GM18951 (cell line): ENCODE results near the gene TUBA1C.
"Not testable (repeated sequence)": the region's sequence is repeated elsewhere in the genome, so short reads cannot be mapped to it uniquely, and the experiment has no call there.

ENCODE experiments used
- POLR2A ChIP-seq: IDR thresholded peaks from 4 replicates; pipeline ENCODE4 v1.6.1; 2011; ENCODE audit warnings: mild to moderate bottlenecking; ENCODE audit not compliant: insufficient read length, insufficient read depth; ENCODE audit errors: extremely low read depth
- in situ Hi-C: fragments of 300-500 bp; cut with MboI; formaldehyde crosslinking; loops from one replicate; pipeline ENCODE4 v1.12.0; 2022; ENCODE audit warnings: low sequenced_read_pairs, mixed read lengths, inconsistent platforms; ENCODE audit not compliant: unreplicated experiment

The TUBA1C gene

DNA sequence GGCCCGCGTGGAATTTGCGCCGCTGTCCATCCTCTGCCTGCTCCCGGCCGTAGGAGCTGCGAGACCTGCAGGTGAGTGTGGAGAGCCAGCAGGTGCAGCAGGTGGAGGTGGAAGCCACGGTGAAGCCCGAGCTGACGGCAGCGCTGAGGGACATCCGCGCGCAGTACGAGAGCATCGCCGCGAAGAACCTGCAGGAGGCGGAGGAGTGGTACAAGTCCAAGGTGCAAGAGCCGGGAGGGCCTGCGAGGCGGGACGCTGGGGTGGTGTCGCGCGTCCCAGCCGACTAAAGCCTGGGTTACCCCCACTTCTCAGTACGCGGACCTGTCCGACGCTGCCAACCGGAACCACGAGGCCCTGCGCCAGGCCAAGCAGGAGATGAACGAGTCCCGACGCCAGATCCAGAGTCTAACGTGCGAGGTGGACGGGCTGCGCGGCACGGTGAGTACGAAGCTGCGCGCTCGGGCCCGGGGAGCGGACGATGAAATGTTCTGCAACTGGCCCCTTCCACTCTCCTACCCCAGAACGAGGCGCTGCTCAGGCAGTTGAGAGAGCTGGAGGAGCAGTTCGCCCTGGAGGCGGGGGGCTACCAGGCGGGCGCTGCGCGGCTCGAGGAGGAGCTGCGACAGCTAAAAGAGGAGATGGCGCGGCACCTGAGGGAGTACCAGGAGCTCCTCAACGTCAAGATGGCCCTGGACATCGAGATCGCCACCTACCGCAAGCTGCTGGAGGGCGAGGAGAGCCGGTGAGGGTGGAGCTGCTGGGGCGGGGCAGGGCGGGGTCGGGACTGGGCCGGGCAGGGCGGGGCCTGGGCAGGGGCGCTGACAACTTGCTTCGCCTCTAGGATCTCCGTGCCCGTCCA is 32.2 kb downstream of the TUBA1C start:
- TF ChIP-seq POLR2A: no peak
- in situ Hi-C loops: no loop called here

DNA sequence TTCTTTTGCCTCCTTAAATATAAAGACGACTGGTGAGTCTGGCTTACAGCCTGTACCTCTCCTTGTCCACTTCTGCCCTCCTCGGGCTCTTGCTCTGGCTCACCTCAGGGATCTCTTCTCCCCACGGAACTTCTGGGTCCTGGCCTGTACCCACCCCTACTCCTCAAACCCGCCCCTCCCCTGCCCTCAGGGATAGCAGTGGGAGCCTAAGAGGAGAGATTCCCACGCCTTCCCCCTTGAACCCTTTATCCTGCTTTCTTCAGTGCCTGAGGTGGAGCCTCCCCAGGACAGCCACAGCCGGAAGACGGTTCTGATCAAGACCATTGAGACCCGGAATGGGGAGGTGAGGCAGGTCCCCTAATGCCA is 32.8 kb downstream of the TUBA1C start:
- in situ Hi-C loops: no loop called here
- no peak for TF ChIP-seq POLR2A

DNA sequence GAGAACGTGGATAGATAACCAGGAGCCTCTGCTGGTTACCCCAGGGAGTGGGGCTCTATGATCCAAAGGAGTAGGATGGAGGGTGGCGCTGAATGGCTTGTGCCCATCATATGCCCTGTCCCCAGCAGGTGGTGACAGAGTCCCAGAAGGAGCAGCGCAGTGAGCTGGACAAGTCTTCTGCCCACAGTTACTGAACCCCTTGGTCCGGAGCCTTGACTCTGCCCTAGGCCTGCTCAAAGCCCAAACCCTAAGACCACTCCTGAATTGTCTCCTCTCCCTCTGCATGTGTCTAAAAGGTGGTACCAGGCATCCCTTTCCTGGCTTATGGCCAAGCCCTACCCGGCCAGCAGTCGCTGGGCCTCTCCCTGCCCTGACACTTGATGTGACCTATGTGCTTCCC is 33.3 kb downstream of the TUBA1C start:
- in situ Hi-C loops: no loop called here

DNA sequence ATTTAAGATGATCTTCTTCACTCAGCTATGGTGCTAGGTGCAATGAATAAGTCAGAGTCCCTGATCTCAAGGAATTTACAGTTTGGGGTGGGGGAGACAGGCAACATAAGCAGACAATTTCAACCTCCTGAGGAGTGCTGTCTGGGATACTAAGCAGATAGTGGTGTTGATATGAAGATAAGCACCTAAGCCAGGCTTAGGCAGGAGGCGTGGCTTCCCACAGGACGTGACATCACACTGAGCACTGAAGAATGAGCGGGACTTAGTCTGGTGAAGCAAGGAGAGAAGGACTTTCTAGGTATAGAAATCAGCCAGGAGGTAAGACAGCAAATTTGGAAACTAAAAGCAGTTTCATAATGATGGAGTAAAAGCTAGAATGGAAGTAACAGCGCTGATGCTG is 36.9 kb downstream of the TUBA1C start:
- in situ Hi-C loops: no loop called here
- TF ChIP-seq POLR2A: no peak

More for the DNA sequence above, 33.3 kb downstream of the TUBA1C start:
- no peak for TF ChIP-seq POLR2A

DNA sequence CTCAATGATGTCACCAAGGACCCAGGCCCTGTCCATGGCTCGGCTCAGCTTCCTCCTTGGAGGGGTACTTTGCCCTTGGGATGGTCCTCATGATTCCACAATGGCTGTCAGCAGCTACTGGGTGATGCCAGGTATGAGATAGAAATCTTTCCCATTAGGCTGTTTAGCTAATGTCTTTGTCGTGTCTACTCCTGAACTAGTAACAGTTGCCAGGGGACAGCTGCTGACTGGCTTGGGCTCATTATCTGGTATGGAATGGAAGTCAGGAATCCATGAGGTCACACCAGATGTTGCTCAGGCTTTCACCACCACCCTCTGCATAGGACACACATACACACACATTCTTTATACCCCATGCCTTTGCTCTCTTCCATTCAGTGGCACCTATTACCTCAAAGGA is 39.3 kb downstream of the TUBA1C start:
- in situ Hi-C loops: no loop called here
- no peak for TF ChIP-seq POLR2A

DNA sequence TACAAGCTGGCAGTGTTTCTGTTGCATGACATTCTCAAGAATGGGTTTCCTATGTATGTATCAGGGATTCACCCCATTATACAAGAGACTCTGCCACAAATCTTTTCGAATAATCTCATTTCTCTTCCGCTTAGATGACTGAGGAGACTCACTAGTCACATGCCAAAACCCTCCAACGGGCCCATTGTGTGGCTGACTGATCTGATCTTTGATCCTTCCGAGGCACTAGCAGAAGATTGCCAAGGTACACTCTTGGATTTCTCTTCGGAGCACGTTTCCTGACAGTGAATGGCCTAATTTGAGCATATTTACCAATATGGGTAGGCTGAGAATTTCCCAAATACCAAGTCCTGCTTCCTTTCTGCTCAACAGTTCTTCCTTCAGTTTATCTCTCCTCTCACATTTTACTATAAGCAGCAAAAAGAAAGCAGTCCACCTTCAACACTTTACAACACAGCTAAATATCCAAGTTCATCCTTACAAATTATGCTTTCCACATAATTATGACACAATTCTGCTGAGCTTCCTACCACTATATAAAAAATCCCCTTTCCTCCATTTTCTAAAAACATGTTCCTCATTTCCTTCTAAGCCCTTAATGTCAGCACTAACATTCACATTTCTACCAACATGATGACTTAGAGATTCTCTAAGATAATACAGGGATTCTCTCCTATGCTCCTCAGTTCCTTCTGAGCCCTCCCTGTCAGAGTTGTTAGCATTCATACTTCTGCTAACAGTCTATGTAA is 41.1 kb downstream of the TUBA1C start:
- in situ Hi-C loops: no loop called here
- no peak for TF ChIP-seq POLR2A

DNA sequence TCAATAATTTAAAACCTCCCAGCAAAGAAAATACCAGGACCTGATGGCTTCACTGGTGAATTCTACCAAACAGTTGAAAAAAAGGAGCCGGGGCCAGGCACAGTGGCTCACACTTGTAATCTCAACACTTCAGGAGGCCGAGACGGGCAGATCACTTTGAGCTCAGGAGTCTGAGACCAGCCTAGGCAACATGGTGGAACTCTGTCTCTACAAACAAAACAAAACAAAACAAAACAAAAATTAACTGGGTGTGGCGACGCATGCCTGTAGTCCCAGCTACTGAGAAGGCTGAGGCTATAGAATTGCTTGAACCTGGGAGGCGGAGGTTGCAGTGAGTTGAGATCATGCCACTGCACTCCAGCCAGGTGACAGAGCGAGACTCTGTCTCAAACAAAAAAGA is 44.5 kb downstream of the TUBA1C start:
- in situ Hi-C loops: no loop called here
- TF ChIP-seq POLR2A: no peak

DNA sequence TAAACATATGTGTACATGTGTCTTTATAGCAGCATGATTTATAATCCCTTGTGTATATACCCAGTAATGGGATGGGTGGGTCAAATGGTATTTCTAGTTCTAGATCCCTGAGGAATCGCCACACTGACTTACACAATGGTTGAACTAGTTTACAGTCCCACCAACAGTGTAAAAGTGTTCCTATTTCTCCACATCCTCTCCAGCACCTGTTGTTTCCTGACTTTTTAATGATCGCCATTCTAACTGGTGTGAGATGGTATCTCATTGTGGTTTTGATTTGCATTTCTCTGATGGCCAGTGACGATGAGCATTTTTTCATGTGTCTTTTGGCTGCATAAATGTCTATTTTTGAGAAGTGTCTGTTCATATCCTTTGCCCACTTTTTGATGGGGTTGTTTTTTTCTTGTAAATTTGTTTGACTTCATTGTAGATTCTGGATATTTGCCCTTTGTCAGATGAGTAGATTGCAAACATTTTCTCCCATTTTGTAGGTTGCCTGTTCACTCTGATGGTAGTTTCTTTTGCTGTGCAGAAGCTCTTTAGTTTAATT is 45.6 kb downstream of the TUBA1C start:
- in situ Hi-C loops: not testable (repeated sequence)

DNA sequence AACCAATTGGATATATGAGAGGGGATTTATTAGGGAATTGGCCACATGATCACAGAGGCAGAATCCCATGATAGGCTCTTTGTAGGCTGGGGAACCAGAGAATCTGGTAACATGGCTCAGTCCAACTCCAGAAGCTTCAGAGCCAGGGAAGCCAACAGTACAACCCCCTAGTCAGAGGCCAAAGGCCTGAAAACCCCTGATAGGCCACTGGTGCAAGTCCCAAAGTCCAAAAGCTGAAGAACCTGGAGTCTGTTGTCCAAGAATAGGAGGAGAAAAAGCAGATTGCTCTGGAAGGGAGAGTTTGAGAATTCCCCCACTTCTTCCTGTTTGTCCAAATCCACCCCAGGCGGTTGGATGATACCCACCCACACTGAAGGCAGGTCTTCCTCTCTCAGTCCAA is 49.9 kb downstream of the TUBA1C start:
- in situ Hi-C loops: no loop called here

DNA sequence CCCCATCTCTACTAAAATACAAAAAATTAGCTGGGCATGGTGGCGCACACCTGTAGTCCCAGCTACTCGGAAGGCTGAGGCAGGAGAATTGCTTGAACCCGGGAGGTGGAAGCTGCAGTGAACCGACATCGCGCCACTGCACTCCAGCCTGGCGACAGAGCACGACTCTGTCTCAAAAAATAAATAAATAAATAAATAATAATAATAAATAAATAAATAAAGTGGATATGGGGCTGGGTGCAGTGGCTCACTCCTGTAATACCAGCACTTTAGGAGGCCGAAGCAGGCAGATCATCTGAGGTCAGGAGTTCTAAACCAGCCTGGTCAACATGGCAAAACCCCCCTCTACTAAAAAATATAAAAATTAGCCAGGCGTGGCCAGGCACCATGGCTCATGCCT is 52.2 kb downstream of the TUBA1C start:
- in situ Hi-C loops: not testable (repeated sequence)

More for the DNA sequence above, 49.9 kb downstream of the TUBA1C start:
- TF ChIP-seq POLR2A: no peak

DNA sequence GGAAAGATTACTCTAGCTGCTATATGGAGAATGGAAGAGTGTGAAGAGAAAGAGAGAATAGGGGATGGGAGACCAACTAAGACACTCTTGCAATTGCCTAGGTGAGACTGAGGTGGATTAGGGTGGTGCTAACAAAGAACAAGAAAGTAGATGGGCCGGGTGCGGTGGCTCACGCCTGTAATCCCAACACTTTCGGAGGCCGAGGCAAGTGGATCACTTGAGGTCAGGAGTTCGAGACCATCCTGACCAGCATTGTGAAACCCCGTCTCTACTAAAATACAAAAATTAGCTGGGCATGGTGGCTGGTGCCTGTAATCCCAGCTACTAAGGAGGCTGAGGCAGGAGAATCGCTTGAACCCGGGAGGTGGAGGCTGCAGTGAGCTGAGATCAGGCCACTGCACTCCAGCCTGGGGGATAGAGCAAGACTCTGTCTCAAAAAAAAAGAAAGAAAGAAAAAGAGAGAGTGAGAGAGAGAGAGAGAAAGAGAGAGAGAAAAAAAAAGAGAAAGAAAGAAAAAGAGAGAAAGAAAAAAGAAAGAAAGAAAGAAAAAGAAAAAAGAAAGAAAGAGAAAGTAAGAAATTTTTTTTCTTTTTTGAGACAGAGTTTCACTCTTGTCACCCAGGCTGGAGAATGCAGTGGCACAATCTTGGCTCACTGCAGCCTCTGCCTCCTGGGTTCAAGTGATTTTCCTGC is 55.7 kb downstream of the TUBA1C start:
- in situ Hi-C loops: not testable (repeated sequence)

DNA sequence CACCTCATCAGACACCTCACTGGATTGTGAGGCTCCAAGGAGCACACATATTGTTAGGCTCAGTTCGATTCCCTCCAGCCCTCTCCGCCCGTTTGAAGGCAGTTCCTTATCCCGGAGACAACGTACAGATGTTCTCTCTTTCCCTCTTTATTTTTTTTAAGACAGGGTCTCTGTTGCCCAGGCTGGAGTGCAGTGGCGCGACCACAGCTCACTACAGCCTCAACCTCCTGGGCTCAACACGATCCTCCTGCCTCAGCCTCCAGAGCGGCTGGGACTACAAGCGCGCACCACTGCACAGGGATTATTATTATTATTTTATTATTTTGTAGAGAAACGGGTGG is 57.5 kb downstream of the TUBA1C start:
- in situ Hi-C loops: no loop called here
- no peak for TF ChIP-seq POLR2A

DNA sequence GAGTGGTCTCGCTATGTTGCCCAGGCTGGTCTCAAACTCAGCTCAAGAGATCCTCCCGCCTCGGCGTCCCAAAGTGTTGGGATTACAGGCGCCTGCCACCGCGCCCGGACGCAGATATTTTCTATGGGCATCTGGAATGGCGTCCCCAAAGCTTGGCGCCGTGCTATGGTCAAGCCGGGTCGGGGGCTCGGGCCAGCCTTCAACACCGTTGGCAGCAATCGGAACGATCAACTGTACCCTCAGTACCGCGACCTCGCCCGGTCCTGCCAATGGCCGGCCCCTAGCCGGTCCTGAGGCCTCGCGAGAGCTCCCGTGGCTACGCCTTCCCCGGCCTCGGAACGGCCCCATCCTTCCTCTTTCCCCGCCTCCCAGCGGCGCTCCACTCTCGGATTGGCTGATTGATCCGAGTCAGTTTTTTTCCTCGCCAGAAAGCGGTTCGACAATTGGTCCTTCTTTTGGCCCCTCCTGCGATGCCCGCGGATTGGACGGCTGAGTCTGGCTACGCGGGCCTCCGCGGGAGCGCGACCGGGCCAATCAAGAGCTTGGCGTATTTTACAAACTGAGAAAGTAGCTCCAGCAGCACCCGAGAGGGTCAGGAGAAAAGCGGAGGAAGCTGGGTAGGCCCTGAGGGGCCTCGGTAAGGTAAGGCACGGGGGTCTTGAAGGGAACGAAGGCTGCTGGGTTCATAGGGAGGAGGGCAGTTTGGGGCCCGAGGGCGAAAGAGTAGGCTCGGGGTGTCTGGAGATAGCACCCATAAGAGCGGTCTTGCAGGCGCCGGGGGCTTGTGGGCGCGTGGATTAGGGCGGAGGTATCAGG is 58.0 kb downstream of the TUBA1C start, which contains the start of gene TROAP:
TROAP (plus strand) TSS at position 548 of the 816 bp plus-strand sequence. CDS start 354 bp downstream, outside the sequence.
- peak; percentile 93 for TF ChIP-seq POLR2A
- in situ Hi-C loops: no loop called here

DNA sequence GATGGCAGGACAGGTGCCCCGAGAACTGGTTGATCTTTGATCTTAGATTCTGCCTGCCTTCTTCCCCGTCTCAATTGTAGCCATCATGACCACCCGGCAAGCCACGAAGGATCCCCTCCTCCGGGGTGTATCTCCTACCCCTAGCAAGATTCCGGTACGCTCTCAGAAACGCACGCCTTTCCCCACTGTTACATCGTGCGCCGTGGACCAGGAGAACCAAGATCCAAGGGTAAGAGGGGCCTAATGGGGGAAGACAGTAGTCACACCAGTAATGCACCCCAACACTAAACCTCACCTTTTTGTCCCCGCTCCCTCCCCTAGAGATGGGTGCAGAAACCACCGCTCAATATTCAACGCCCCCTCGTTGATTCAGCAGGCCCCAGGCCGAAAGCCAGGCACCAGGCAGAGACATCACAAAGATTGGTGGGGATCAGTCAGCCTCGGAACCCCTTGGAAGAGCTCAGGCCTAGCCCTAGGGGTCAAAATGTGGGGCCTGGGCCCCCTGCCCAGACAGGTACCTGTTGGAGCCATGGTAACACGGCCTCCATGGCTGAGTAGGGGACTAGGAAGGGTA is 58.7 kb downstream of the TUBA1C start:
- in situ Hi-C loops: no loop called here
- no peak for TF ChIP-seq POLR2A
